H1 (cell line): ENCODE data around the gene AGAP1.

ENCODE experiments used
- ASH2L ChIP-seq: fragments of 200-600, 300-600 bp; sonication (generic); IDR thresholded peaks from one replicate; pipeline ENCODE4 v1.7.1; 2017; ENCODE audit warnings: low read length
- HDAC6 ChIP-seq: IDR thresholded peaks from one replicate; pipeline ENCODE4 v1.7.1; 2012; ENCODE audit warnings: low read depth, mild to moderate bottlenecking, inconsistent platforms, low read length, moderate library complexity
- YY1 ChIP-seq: IDR thresholded peaks from 2 replicates; pipeline ENCODE4 v1.6.1; 2011; ENCODE audit warnings: low read depth, mild to moderate bottlenecking, low read length
- TF ChIP-seq, protein P1 (sequence below): IDR thresholded peaks from 2 replicates; pipeline ENCODE4 v1.6.1; 2012; ENCODE audit warnings: inconsistent platforms
- TF ChIP-seq, protein P2 (sequence below), 3 experiments: IDR thresholded peaks; 1 replicate in 2 of 3; 2 replicates in 1 of 3; pipeline versions ENCODE4 v1.5.1 to v1.6.1; 2011; ENCODE audit warnings: low read length in 3 of 3, mild to moderate bottlenecking in 3 of 3, inconsistent platforms in 2 of 3, low read depth in 1 of 3, moderate library complexity in 1 of 3; ENCODE audit not compliant: insufficient read depth in 1 of 3; ENCODE audit errors: control extremely low read depth in 1 of 3

DNA sequence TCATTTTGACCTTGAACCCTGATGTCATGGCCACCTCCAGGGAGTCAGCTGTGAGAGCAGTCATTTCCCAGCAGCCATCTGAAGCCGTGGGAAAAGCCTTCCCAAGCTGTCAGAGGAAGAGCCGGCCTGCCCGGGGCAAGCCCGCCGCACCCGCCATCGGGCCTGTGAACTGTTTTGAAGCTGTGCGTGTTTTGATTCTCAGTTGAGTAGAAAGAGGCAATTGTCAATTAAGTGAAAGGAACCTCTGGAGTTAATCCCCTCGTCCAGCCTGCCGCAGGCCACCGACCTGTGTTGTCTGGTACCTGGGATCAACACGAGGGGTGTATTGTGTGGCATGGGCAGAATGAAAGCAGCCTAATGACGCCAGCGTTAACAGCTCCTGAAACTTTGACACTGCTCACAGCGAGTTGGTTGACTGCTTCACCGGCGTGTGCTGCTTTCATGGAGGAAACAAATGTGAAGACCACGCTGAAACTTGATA is 318.4 kb downstream of the AGAP1 start:
- TF ChIP-seq YY1 (no peak), HDAC6 (no peak), ASH2L (no peak)
- TF ChIP-seq, protein P1, sequence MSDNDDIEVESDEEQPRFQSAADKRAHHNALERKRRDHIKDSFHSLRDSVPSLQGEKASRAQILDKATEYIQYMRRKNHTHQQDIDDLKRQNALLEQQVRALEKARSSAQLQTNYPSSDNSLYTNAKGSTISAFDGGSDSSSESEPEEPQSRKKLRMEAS: no peak
- TF ChIP-seq, protein P2, sequence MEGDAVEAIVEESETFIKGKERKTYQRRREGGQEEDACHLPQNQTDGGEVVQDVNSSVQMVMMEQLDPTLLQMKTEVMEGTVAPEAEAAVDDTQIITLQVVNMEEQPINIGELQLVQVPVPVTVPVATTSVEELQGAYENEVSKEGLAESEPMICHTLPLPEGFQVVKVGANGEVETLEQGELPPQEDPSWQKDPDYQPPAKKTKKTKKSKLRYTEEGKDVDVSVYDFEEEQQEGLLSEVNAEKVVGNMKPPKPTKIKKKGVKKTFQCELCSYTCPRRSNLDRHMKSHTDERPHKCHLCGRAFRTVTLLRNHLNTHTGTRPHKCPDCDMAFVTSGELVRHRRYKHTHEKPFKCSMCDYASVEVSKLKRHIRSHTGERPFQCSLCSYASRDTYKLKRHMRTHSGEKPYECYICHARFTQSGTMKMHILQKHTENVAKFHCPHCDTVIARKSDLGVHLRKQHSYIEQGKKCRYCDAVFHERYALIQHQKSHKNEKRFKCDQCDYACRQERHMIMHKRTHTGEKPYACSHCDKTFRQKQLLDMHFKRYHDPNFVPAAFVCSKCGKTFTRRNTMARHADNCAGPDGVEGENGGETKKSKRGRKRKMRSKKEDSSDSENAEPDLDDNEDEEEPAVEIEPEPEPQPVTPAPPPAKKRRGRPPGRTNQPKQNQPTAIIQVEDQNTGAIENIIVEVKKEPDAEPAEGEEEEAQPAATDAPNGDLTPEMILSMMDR (IDR thresholded peaks at IDR 0.05; ENCODE audit: control extremely low read depth in 1 of 3, insufficient read depth in 1 of 3, low read depth in 1 of 3, low read length in 3 of 3): no peak
